Liver (tissue), 9 donors: ENCODE measurements around the gene RPS5. TPM values are rescaled to one million over a fixed set of nuclear protein-coding genes. Genes with fewer than 3 reads are reported as not detected.

Experiments used
- DNase-seq: peaks from one replicate; pipeline ENCODE4 v3.0.0-alpha.2; 2017; ENCODE audit warnings: low spot score
- H3K27ac ChIP-seq, 2 donors: one replicate each; pipeline ENCODE4 v1.7.0; 2013; ENCODE audit warnings: inconsistent platforms in 2 of 2, low read length in 2 of 2, control low read depth in 1 of 2, low read depth in 1 of 2, mild to moderate bottlenecking in 1 of 2
- H3K27me3 ChIP-seq, 4 donors: one replicate each; pipeline versions ENCODE4 v1.6.1 to v1.7.0; 2013; ENCODE audit warnings: low read length in 3 of 4, inconsistent platforms in 1 of 4, mild to moderate bottlenecking in 1 of 4, moderate library complexity in 1 of 4; ENCODE audit not compliant: control insufficient read depth in 4 of 4, insufficient read depth in 4 of 4
- H3K36me3 ChIP-seq, 4 donors: one replicate each; pipeline versions ENCODE4 v1.6.1 to v1.7.0; 2013; ENCODE audit warnings: low read length in 3 of 4, mild to moderate bottlenecking in 3 of 4, low read depth in 1 of 4, moderate library complexity in 1 of 4; ENCODE audit not compliant: control insufficient read depth in 4 of 4, insufficient read depth in 3 of 4
- H3K4me1 ChIP-seq, 4 donors: one replicate each; pipeline versions ENCODE4 v1.6.1 to v1.7.0; 2013; ENCODE audit warnings: low read length in 3 of 4, mild to moderate bottlenecking in 3 of 4, moderate library complexity in 1 of 4; ENCODE audit not compliant: control insufficient read depth in 4 of 4, insufficient read depth in 4 of 4
- H3K4me3 ChIP-seq, 3 donors: one replicate each; pipeline versions ENCODE4 v1.6.1 to v1.7.0; 2013; ENCODE audit warnings: low read length in 3 of 3, control low read depth in 1 of 3, low read depth in 1 of 3, mild to moderate bottlenecking in 1 of 3
- H3K9ac ChIP-seq, 2 donors: one replicate each; pipeline ENCODE4 v1.7.0; 2013; ENCODE audit warnings: low read length in 2 of 2, mild to moderate bottlenecking in 2 of 2, moderate library complexity in 2 of 2, control low read depth in 1 of 2, low read depth in 1 of 2
- H3K9me3 ChIP-seq, 4 donors: one replicate each; pipeline versions ENCODE4 v1.6.1 to v1.7.0; 2013; ENCODE audit warnings: low read length in 3 of 4; ENCODE audit not compliant: control insufficient read depth in 4 of 4
- FOXA2 ChIP-seq: IDR thresholded peaks from 2 replicates; pipeline ENCODE4 v1.6.1; 2016; ENCODE audit warnings: antibody characterized with exemption
- GABPA ChIP-seq, 2 donors: IDR thresholded peaks in 1 of 2; conservative IDR thresholded peaks in 1 of 2; 2 replicates each; pipeline ENCODE4 v1.6.1; 2016; ENCODE audit warnings: antibody characterized with exemption in 2 of 2, mild to moderate bottlenecking in 1 of 2, moderate library complexity in 1 of 2
- HNF4G ChIP-seq: IDR thresholded peaks from 2 replicates; pipeline ENCODE4 v1.6.1; 2016; ENCODE audit warnings: antibody characterized with exemption
- JUND ChIP-seq, 2 donors: IDR thresholded peaks; 2 replicates each; pipeline ENCODE4 v1.6.1; 2016; ENCODE audit warnings: antibody characterized with exemption in 2 of 2
- MAX ChIP-seq: IDR thresholded peaks from 2 replicates; pipeline ENCODE4 v1.6.1; 2016; ENCODE audit warnings: antibody characterized with exemption
- NR2F2 ChIP-seq: IDR thresholded peaks from 2 replicates; pipeline ENCODE4 v1.6.1; 2016; ENCODE audit warnings: antibody characterized with exemption
- RAD21 ChIP-seq, 2 donors: IDR thresholded peaks; 2 replicates each; pipeline ENCODE4 v1.6.1; 2016; ENCODE audit warnings: antibody characterized with exemption in 2 of 2, mild to moderate bottlenecking in 2 of 2
- REST ChIP-seq: IDR thresholded peaks from 2 replicates; pipeline ENCODE4 v1.6.1; 2016; ENCODE audit warnings: antibody characterized with exemption, mild to moderate bottlenecking
- RXRA ChIP-seq, 2 donors: IDR thresholded peaks; 2 replicates each; pipeline ENCODE4 v1.6.1; 2017 to 2018; ENCODE audit warnings: antibody characterized with exemption in 2 of 2, mild to moderate bottlenecking in 1 of 2
- SP1 ChIP-seq: IDR thresholded peaks from 2 replicates; pipeline ENCODE4 v1.6.1; 2018; ENCODE audit warnings: antibody characterized with exemption, mild to moderate bottlenecking
- TAF1 ChIP-seq: conservative IDR thresholded peaks from 2 replicates; pipeline ENCODE4 v1.6.1; 2016; ENCODE audit warnings: antibody characterized with exemption, mild to moderate bottlenecking
- YY1 ChIP-seq: IDR thresholded peaks from 2 replicates; pipeline ENCODE4 v1.6.1; 2016; ENCODE audit warnings: antibody characterized with exemption, mild to moderate bottlenecking
- WGBS: extraction: QIAGEN DNeasy Blood & Tissue Kit; methylation state at CpG from one replicate; pipeline ENCODE4 v1.1.7; 2013; 5-methylcytosine and 5-hydroxymethylcytosine counted together
- polyA plus RNA-seq, 2 donors: library from polyadenylated mRNA; stranded (reverse) in 1 of 2; unstranded in 1 of 2; fragments of 200-250 nt in 1 of 2; fragments of >200 nt in 1 of 2; fragmentation: Nextera tagmentation in 1 of 2; extraction: Ambion mirVana in 1 of 2; gene quantifications; one replicate each; pipeline versions ENCODE4 v1.2.1 to v1.2.3, GENCODE V29; 2013 to 2015
- total RNA-seq, 2 donors: library from RNA; depleted of rRNA; stranded (reverse); fragments of >200 nt; gene quantifications; one replicate each; pipeline ENCODE4 v1.2.3, GENCODE V29; 2014
- TF ChIP-seq, protein P1 (sequence below): fragments of 150-350 bp; IDR thresholded peaks from 2 replicates; pipeline ENCODE4 v1.5.1; 2017; ENCODE audit warnings: improper control_type of control experiment, low read depth, low read length; ENCODE audit not compliant: missing input control
- TF ChIP-seq, protein P2 (sequence below): IDR thresholded peaks from 2 replicates; pipeline ENCODE4 v1.6.1; 2016; ENCODE audit warnings: antibody characterized with exemption
- donor health status: healthy.
- donor health status: healthy.
- donor health status: healthy.
- donor health status: healthy.
- donor health status: healthy.

The RPS5 gene
- total and polyA plus RNA-seq, 4 donors = 229 to 1,403 (median 628) TPM

DNA sequence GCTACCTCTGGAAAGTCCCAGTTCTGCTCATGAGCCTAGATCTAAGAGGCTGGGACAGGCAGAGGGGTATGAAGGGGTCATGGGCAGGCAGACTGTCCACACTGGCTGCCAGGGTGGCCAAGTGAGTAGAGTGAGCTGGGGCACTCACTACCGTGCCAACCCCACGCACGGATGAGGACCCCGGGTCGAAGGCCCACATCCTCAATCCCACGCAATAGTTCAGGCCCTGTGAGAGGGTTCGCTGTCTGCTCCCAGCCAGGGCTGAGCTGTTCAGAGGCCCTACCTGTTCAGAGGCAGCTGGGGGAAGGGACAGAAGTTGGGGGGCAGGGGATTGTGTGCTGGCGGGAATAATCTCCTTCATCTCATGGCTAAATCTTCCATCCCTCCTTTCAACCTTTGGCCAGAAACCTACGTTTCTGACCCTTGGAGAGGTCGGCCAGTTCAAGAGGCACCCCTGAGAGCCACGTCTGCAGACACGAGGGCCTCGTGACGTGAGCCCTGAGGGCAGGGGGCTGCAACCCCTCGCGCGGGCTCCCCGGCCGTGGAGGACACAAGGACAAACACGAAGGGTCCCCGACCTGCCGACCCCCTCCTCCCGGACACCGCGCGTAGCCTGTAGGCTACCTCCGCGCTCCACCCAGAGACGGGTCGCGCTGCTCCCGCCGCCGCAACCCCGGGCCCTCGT is 1.0 kb upstream of the RPS5 start:
- H3K27me3 ChIP-seq = no peaks in the 10 kb centered on the region
- H3K9ac ChIP-seq = peak overlapping the region; percentile 61 to 95
- peaks cover 4 to 17% (median 10%) of the 10 kb centered on the region in 4 donors for H3K36me3 ChIP-seq
- peak overlapping the region; percentile 99 for H3K27ac ChIP-seq
- no peak for TF ChIP-seq JUND (IDR thresholded peaks at IDR 0.05)
- TF ChIP-seq SP1 = no peak
- H3K4me3 ChIP-seq = peak overlapping the region; percentile 72 to 91 (median 87)
- no peak for DNase-seq
- H3K4me1 ChIP-seq = peaks cover 14 to 33% (median 25%) of the 10 kb centered on the region in 4 donors
- H3K9me3 ChIP-seq = no peaks in the 10 kb centered on the region
- 13% methylated on average over 36 of the region's 36 CpGs for WGBS

DNA sequence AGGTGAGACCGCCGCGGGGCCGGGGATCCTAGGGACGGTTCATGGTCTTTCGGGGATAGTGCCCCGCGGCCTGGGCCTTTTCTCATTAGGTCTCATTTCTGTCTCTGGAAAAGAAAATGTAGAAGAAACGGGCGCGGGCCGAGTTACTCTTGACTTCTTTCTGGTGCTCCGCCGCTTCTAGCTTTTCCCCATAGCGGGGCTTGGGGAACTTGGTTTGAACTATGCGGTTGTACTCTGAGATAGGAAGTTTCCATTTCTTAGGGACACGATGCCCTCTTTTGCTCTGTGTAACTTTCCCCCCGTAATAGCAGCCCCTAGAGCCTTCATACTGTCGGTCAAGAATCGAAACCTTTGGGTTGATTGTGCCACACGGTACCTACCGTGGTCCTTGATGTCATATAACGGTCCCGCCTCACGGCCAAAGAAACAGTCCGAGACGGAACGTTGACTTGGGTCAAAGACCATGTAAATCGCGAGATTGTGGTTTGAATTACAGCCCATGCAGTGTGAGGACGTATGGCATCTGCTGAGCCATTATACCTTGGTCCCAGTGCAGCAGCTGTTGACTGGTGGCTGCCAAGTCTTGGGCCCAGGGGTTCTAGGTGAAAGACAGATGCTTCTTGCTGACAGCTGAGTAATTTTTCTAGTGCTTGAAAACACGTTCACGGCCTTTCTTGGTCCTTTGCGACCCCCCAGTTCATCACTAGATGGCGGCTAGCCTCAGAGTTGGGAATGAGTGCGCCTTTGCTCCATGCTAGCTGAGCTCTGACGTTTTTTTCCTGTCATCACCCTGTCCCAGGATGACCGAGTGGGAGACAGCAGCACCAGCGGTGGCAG is 487 bp downstream of the RPS5 start:
- Histone ChIP-seq H3K4me3 (peak overlapping the region; percentile 72 to 99 (median 91)), H3K9me3 (no peaks in the 10 kb centered on the region), H3K9ac (peak overlapping the region; percentile 69 to 97), H3K27ac (peak overlapping the region; percentile 42 to 99), H3K4me1 (peaks cover 12 to 26% (median 20%) of the 10 kb centered on the region in 4 donors), H3K27me3 (no peaks in the 10 kb centered on the region), H3K36me3 (peaks cover 4 to 25% (median 14%) of the 10 kb centered on the region in 4 donors)
- 8% methylated on average over 39 of the region's 39 CpGs for WGBS
- TF ChIP-seq MAX (no peak), TAF1 (peak; percentile 53), GABPA (IDR thresholded peaks at IDR 0.05 in 1 of 2, conservative IDR thresholded peaks at IDR 0.05 in 1 of 2) (peak in 1 of 2 donors; percentile 3), FOXA2 (no peak), RXRA (IDR thresholded peaks at IDR 0.05) (no peak), YY1 (no peak)
- no peak for DNase-seq

- Histone ChIP-seq H3K9ac (peak overlapping the region in 1 of 2 donors; percentile 69), H3K4me3 (peak overlapping the region; percentile 72 to 99 (median 91)), H3K27me3 (no peaks in the 10 kb centered on the region), H3K4me1 (peaks cover 12 to 26% (median 20%) of the 10 kb centered on the region in 4 donors), H3K36me3 (peaks cover 10 to 31% (median 19%) of the 10 kb centered on the region in 4 donors), H3K27ac (no peak overlapping the region), H3K9me3 (no peaks in the 10 kb centered on the region)
- no peak for DNase-seq
- 83% methylated on average over 3 of the region's 3 CpGs for WGBS
- TF ChIP-seq REST (no peak), NR2F2 (no peak), JUND (IDR thresholded peaks at IDR 0.05) (no peak), SP1 (no peak), RXRA (IDR thresholded peaks at IDR 0.05) (no peak), MAX (no peak), RAD21 (IDR thresholded peaks at IDR 0.05) (no peak), HNF4G (no peak), FOXA2 (no peak)
- TF ChIP-seq, protein P1, sequence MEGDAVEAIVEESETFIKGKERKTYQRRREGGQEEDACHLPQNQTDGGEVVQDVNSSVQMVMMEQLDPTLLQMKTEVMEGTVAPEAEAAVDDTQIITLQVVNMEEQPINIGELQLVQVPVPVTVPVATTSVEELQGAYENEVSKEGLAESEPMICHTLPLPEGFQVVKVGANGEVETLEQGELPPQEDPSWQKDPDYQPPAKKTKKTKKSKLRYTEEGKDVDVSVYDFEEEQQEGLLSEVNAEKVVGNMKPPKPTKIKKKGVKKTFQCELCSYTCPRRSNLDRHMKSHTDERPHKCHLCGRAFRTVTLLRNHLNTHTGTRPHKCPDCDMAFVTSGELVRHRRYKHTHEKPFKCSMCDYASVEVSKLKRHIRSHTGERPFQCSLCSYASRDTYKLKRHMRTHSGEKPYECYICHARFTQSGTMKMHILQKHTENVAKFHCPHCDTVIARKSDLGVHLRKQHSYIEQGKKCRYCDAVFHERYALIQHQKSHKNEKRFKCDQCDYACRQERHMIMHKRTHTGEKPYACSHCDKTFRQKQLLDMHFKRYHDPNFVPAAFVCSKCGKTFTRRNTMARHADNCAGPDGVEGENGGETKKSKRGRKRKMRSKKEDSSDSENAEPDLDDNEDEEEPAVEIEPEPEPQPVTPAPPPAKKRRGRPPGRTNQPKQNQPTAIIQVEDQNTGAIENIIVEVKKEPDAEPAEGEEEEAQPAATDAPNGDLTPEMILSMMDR = no peak
- TF ChIP-seq, protein P2, sequence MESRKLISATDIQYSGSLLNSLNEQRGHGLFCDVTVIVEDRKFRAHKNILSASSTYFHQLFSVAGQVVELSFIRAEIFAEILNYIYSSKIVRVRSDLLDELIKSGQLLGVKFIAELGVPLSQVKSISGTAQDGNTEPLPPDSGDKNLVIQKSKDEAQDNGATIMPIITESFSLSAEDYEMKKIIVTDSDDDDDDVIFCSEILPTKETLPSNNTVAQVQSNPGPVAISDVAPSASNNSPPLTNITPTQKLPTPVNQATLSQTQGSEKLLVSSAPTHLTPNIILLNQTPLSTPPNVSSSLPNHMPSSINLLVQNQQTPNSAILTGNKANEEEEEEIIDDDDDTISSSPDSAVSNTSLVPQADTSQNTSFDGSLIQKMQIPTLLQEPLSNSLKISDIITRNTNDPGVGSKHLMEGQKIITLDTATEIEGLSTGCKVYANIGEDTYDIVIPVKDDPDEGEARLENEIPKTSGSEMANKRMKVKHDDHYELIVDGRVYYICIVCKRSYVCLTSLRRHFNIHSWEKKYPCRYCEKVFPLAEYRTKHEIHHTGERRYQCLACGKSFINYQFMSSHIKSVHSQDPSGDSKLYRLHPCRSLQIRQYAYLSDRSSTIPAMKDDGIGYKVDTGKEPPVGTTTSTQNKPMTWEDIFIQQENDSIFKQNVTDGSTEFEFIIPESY = no peak
Observed at GRCh38 chr19:58388175-58388526, 1.1 kb downstream of the RPS5 start.
